SK-N-SH (cell line): Measurements from ENCODE around the gene ANKRD12. TPM values are rescaled to one million over a fixed set of nuclear protein-coding genes. Genes with fewer than 3 reads are reported as not detected.

Experiments used
- CTCF ChIA-PET: fragments of 300-600, 350-600 bp; formaldehyde crosslinking; extraction: SDS; loops from one replicate; lab custom pipeline; 2021; lab: Yijun Ruan, JAX
- POLR2A ChIA-PET: fragments of 350-600 bp; sonication (Branson Sonifier 250); formaldehyde crosslinking; extraction: SDS; loops from one replicate; lab custom pipeline; 2020; ENCODE audit warnings: antibody characterized with exemption, inconsistent platforms; lab: Yijun Ruan, JAX
- DNase-seq: peaks from one replicate; pipeline ENCODE4 v3.0.0; 2012
- H2AFZ ChIP-seq: fragments of 200-600 bp; sonication (generic); 2 replicates; pipeline ENCODE4 v1.8.1; 2016; ENCODE audit warnings: antibody characterized with exemption, mild to moderate bottlenecking, low read depth
- H3F3A ChIP-seq: fragments of 200-600 bp; sonication (generic); replicated peaks from 2 replicates; pipeline ENCODE3; 2016; ENCODE audit warnings: antibody characterized with exemption, mild to moderate bottlenecking; ENCODE audit not compliant: insufficient read depth
- H3K27ac ChIP-seq, 2 experiments: fragments of 200-500 bp in 1 of 2; fragments of 200-600 bp in 1 of 2; sonication (Bioruptor generic) in 1 of 2; sonication (generic), shearing (Covaris generic) in 1 of 2; 2 replicates each; pipeline versions ENCODE4 v1.5.1 to v1.6.1; 2014 to 2016; ENCODE audit warnings: low read depth in 2 of 2, inconsistent platforms in 1 of 2, low read length in 1 of 2, mild to moderate bottlenecking in 1 of 2, mixed read lengths in 1 of 2
- H3K27me3 ChIP-seq: fragments of 200-600 bp; sonication (generic), shearing (Covaris generic); 2 replicates; pipeline ENCODE4 v1.6.1; 2016; ENCODE audit warnings: mixed run types; ENCODE audit not compliant: insufficient read depth
- H3K36me3 ChIP-seq, 2 experiments: fragments of 200-500 bp in 1 of 2; fragments of 200-600 bp in 1 of 2; sonication (Bioruptor generic) in 1 of 2; sonication (generic) in 1 of 2; replicated peaks in 1 of 2; 2 replicates each; pipeline versions ENCODE3 to v1.5.1; 2014 to 2016; ENCODE audit warnings: low read length in 1 of 2, mild to moderate bottlenecking in 1 of 2; ENCODE audit not compliant: insufficient read depth in 2 of 2, control insufficient read depth in 1 of 2
- H3K4me1 ChIP-seq, 2 experiments: fragments of 200-500 bp in 1 of 2; fragments of 200-600 bp in 1 of 2; sonication (Bioruptor generic) in 1 of 2; sonication (generic), shearing (Covaris generic) in 1 of 2; 2 replicates each; pipeline versions ENCODE4 v1.5.1 to v1.6.1; 2014 to 2016; ENCODE audit warnings: low read depth in 1 of 2, low read length in 1 of 2, mixed run types in 1 of 2; ENCODE audit not compliant: insufficient read depth in 2 of 2, control insufficient read depth in 1 of 2
- H3K4me2 ChIP-seq: fragments of 200-600 bp; sonication (generic), shearing (Covaris generic); 2 replicates; pipeline ENCODE4 v1.6.1; 2017; ENCODE audit warnings: mixed run types
- H3K4me3 ChIP-seq, 2 experiments: fragments of 200-500 bp in 1 of 2; fragments of 200-600 bp in 1 of 2; sonication (Bioruptor generic) in 1 of 2; sonication (generic), shearing (Covaris generic) in 1 of 2; 2 replicates each; pipeline versions ENCODE4 v1.5.1 to v1.8.1; 2014 to 2016; ENCODE audit warnings: low read depth in 2 of 2, inconsistent platforms in 1 of 2, low read length in 1 of 2, mild to moderate bottlenecking in 1 of 2, mixed read lengths in 1 of 2, moderate library complexity in 1 of 2
- H3K79me2 ChIP-seq: fragments of 200-600 bp; sonication (generic); 2 replicates; pipeline ENCODE4 v1.8.1; 2017; ENCODE audit warnings: mild to moderate bottlenecking; ENCODE audit not compliant: insufficient read depth
- H3K9ac ChIP-seq: fragments of 200-600 bp; sonication (generic); 2 replicates; pipeline ENCODE4 v1.6.1; 2017; ENCODE audit warnings: mixed run types
- H3K9me2 ChIP-seq: fragments of 200-600 bp; sonication (generic); 2 replicates; pipeline ENCODE4 v1.6.1; 2017; ENCODE audit warnings: mixed run types
- H3K9me3 ChIP-seq: fragments of 200-600 bp; sonication (generic); 2 replicates; pipeline ENCODE4 v1.6.1; 2017; ENCODE audit warnings: mixed run types, mild to moderate bottlenecking, moderate library complexity
- H4K20me1 ChIP-seq: fragments of 200-600 bp; sonication (generic); 2 replicates; pipeline ENCODE4 v1.6.1; 2017; ENCODE audit warnings: mild to moderate bottlenecking, mixed run types; ENCODE audit not compliant: insufficient read depth
- CHD2 ChIP-seq: fragments of 150-350 bp; IDR thresholded peaks from 2 replicates; pipeline ENCODE4 v1.6.1; 2018; ENCODE audit warnings: low read length; ENCODE audit not compliant: partially characterized antibody
- CTCF ChIP-seq: fragments of 200-600 bp; sonication (generic); IDR thresholded peaks from 2 replicates; pipeline ENCODE4 v1.6.1; 2017; ENCODE audit warnings: antibody characterized with exemption, mild to moderate bottlenecking, moderate library complexity
- EZH2phosphoT487 ChIP-seq: fragments of 200-600 bp; sonication (generic); IDR thresholded peaks from 2 replicates; pipeline ENCODE4 v1.6.1; 2017; ENCODE audit warnings: low read depth, mixed run types, mild to moderate bottlenecking, antibody characterized with exemption, moderate library complexity, borderline replicate concordance
- FOXM1 ChIP-seq: IDR thresholded peaks from 2 replicates; pipeline ENCODE4 v1.4.0; 2012; ENCODE audit warnings: low read depth, mild to moderate bottlenecking
- GABPA ChIP-seq: IDR thresholded peaks from 2 replicates; pipeline ENCODE4 v1.4.0; 2012; ENCODE audit warnings: low read depth, mild to moderate bottlenecking
- IRF3 ChIP-seq: fragments of 150-350 bp; IDR thresholded peaks from 2 replicates; pipeline ENCODE4 v1.6.1; 2016; ENCODE audit warnings: mild to moderate bottlenecking, low read depth, low read length
- MAX ChIP-seq: IDR thresholded peaks from 2 replicates; pipeline ENCODE4 v1.4.0; 2012; ENCODE audit warnings: low read depth
- MEF2A ChIP-seq: IDR thresholded peaks from 2 replicates; pipeline ENCODE4 v1.4.0; 2012; ENCODE audit warnings: low read depth, borderline replicate concordance
- MXI1 ChIP-seq: IDR thresholded peaks from 2 replicates; pipeline ENCODE4 v1.6.1; 2012; ENCODE audit warnings: mild to moderate bottlenecking, low read depth, low read length, improper control_type of control experiment
- PBX3 ChIP-seq: IDR thresholded peaks from 2 replicates; pipeline ENCODE4; 2012
- POLR2AphosphoS5 ChIP-seq: IDR thresholded peaks from 2 replicates; pipeline ENCODE4 v1.6.1; 2012; ENCODE audit warnings: low read depth, low read length
- RAD21 ChIP-seq: IDR thresholded peaks from 2 replicates; pipeline ENCODE4 v1.6.1; 2012; ENCODE audit warnings: mild to moderate bottlenecking, low read length
- REST ChIP-seq: IDR thresholded peaks from 2 replicates; pipeline ENCODE4 v1.6.1; 2012; ENCODE audit warnings: mild to moderate bottlenecking, low read depth, low read length, moderate library complexity
- RXRA ChIP-seq: IDR thresholded peaks from 2 replicates; pipeline ENCODE4 v1.4.0; 2012; ENCODE audit warnings: low read depth, mild to moderate bottlenecking, borderline replicate concordance
- SMC3 ChIP-seq: IDR thresholded peaks from 2 replicates; pipeline ENCODE4 v1.6.1; 2012; ENCODE audit warnings: low read depth, low read length, improper control_type of control experiment
- TCF12 ChIP-seq: IDR thresholded peaks from 2 replicates; pipeline ENCODE4 v1.4.0; 2012
- TEAD4 ChIP-seq: IDR thresholded peaks from 2 replicates; pipeline ENCODE4 v1.4.0; 2012; ENCODE audit warnings: mild to moderate bottlenecking, borderline replicate concordance; ENCODE audit not compliant: insufficient read depth
- YY1 ChIP-seq: IDR thresholded peaks from 2 replicates; pipeline ENCODE4 v1.4.0; 2012; ENCODE audit warnings: low read depth, mild to moderate bottlenecking
- ZBTB33 ChIP-seq: IDR thresholded peaks from 2 replicates; pipeline ENCODE4 v1.4.0; 2012; ENCODE audit warnings: low read depth, borderline replicate concordance
- WGBS: methylation state at CpG from one replicate; pipeline ENCODE4 v1.1.6; 2017; ENCODE audit warnings: low lambda C conversion rate; 5-methylcytosine and 5-hydroxymethylcytosine counted together
- polyA plus RNA-seq, 3 experiments: library from polyadenylated mRNA; depleted of rRNA; stranded (reverse); fragments of >200 nt; gene quantifications; 2 replicates each; pipeline ENCODE4 v1.2.3, GENCODE V29; 2012

Gene ANKRD12
- polyA plus RNA-seq, 1 of the 3 experiments (the other 2 are of a cell fraction): 1.3 TPM

GRCh38 chr18:9204659-9205058 is 68.1 kb downstream of the ANKRD12 start:
- WGBS: 96% methylated on average over 5 of the region's 5 CpGs
- CTCF ChIA-PET: interaction anchor here (1.0 kb wide), 1 partner anchor 647 kb away, joined by 3 read pairs; no protein-coding TSS in a partner anchor
- POLR2A ChIA-PET: no interaction called here
- Histone ChIP-seq H3K27ac (no peak overlapping the region), H3K9me2 (no peaks in the 10 kb centered on the region), H4K20me1 (no peaks in the 10 kb centered on the region), H3K79me2 (0 out of 2 replicates have a peak, but pooled peaks cover 5% of the 10 kb centered on the region), H3K9ac (no peak overlapping the region), H2AFZ (no peak overlapping the region), H3K4me2 (no peak overlapping the region), H3K27me3 (no peaks in the 10 kb centered on the region), H3K4me1 (no peaks in the 10 kb centered on the region; a peak in 2 of 4 replicates), H3F3A (no peaks in the 10 kb centered on the region), H3K4me3 (no peak overlapping the region; a peak in 1 of 4 replicates), H3K9me3 (no peaks in the 10 kb centered on the region), H3K36me3 (peaks cover 18 to 43% of the 10 kb centered on the region in 2 experiments)
- no peak for DNase-seq
- TF ChIP-seq MAX: no peak
- no peak for TF ChIP-seq PBX3
- no peak for TF ChIP-seq MEF2A
- no peak for TF ChIP-seq EZH2phosphoT487
- no peak for TF ChIP-seq GABPA
- no peak for TF ChIP-seq RXRA
- TF ChIP-seq CTCF: no peak
- TF ChIP-seq CHD2: no peak
- no peak for TF ChIP-seq REST
- no peak for TF ChIP-seq RAD21
- no peak for TF ChIP-seq IRF3
- no peak for TF ChIP-seq ZBTB33
- TF ChIP-seq TEAD4: no peak
- TF ChIP-seq SMC3: no peak
- TF ChIP-seq MXI1: no peak
- no peak for TF ChIP-seq FOXM1
- no peak for TF ChIP-seq TCF12
- TF ChIP-seq YY1: no peak
- no peak for TF ChIP-seq POLR2AphosphoS5
